ENCODE data around the gene ST8SIA6.
"Not testable (repeated sequence)": the region's sequence is repeated elsewhere in the genome, so short reads cannot be mapped to it uniquely, and the experiment has no call there.

Gene ST8SIA6

DNA sequence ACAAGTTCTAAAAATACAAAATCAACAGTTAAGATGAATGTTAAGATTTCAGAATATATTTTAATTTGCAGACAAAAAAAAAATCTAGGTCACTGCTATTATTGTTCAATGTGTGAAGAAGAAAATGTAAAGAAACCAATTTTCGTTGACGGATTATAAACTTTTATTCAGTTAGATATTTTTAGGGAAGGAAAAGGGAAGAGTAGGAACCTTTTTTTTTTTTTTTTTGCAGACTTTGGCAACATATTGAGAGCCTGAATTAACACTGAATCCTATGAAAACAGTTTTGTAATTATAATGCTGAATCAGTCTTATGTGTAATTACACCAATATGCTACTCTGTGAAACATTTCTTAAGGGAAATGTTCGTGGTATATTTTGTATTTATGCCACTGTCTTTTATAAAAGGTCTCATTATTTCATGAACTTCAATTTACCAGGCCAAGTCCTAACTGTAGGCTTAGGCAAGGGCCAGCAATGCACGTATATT is 106.3 kb downstream of the ST8SIA6 start:
- DNase-seq (ENCODE audit: low read depth in 2 of 2), result no peak

GRCh38 chr10:17344206-17344605 is 110.2 kb downstream of the ST8SIA6 start:
- no peak for DNase-seq (ENCODE audit: low read depth in 2 of 2)

DNA sequence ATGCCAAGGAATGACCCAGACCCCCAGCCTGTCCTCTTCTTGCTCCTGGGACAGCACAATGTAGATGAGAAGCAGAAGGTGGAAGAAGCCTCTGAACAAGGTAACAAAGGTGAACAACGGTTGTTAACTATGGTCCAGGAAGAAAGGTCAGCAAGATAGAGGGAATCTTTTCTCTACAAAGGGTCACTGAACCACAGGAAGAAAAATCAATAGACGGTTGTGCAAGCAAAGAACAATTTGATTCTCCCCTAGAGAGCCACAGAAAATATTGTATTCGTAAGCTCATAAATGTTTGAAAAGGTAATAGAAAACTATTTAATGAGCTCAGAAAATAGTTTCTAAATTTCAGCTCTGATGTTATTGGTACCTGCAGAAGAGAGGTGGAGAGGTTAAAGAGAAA is 111.3 kb downstream of the ST8SIA6 start:
- no peak for DNase-seq (ENCODE audit: low read depth in 2 of 2)

DNA sequence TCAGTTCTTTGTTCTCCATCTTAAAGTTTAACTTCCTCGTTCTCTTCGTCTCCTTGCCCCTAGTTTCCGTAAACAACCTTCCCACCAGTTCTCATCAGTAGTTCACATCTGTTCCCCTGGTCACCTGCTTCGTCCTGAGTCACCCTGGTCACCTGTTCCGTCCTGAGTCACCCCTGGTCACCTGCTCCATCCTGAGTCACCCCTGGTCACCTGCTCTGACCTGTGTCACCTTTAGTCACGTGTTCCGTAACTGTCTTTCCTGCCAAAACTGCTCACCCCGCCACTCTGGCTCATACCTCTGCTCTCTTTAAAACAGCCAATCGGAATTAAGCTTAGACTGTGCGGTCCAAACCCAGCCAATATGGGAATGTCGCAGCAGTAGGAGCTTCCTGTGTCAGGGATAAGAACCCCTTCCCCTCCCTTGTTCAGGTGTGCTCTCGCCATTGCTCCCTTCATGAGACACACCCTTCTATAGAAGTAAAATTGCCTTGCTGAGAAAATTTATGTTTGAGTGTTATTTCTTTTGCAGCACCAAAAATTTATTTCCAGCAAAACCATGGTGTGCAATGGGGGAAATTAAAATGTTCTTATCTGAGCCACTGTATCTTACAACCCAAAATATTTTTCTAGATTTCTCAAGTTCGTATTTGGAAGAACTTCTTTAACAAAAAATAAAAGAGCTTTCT is 114.1 kb downstream of the ST8SIA6 start:
- no peak for DNase-seq (ENCODE audit: low read depth in 2 of 2)

GRCh38 chr10:17335065-17335464 is 119.3 kb downstream of the ST8SIA6 start:
- no peak for DNase-seq (ENCODE audit: low read depth in 2 of 2)

- no peak for DNase-seq (ENCODE audit: low read depth in 2 of 2)
Measured at GRCh38 chr10:17330501-17330900, 123.9 kb downstream of the ST8SIA6 start.

GRCh38 chr10:17326377-17326776 is 128.0 kb downstream of the ST8SIA6 start:
- DNase-seq (ENCODE audit: low read depth in 2 of 2), result no peak

DNA sequence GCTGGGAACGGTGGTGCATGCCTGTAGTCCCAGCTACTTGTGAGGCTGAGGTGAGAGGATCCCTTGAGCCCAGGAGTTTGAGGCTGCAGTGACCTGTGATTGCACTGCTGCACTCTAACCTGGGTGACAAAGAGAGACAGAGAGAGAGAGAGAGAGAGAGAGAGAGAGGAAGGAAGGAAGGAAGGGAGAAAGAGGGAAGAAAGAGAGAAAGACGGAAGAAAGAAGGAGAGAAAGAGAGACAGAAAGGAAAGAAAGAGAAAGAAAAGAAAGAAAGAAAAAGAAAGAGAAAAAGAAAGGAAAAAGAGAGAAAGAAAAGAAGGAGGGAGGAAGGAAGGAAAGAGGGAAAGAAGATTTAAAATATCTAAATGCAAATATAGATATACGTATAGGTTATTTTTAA is 132.4 kb downstream of the ST8SIA6 start:
- not testable (repeated sequence) for DNase-seq (ENCODE audit: low read depth in 2 of 2)

DNA sequence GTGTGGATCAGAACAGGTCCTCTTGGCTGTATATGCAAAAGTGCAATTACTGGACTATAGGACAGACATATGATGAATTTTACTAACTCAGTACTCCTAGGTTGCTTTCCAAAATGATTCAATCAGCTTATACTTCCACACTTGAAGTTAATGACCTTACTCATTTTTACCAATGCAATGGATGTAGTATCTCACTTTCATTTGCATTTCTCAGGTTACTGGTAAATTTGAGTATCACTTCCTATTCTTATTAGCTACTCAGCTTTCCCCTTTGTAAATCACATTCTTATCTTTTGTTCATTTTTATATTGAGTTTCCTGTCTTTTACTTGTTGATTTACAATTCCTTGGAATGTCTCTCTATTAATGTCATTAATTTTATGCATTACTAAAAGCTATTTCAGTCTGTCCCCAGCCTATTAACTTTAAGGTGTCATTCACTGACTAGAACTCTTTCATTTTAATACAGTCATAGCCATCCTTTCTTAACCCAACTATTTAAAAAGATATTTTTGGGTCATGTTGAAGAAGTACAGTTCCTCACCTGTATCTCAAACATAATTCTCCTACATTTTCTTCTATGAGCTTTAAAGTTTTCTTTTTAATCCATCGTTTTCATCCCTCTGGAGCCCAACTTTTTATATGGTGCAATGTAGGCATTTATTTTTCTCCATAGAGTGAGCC is 137.8 kb downstream of the ST8SIA6 start:
- no peak for DNase-seq (ENCODE audit: low read depth in 2 of 2)

GRCh38 chr10:17309435-17309834 is 145.0 kb downstream of the ST8SIA6 start:
- no peak for DNase-seq (ENCODE audit: low read depth in 2 of 2)

DNA sequence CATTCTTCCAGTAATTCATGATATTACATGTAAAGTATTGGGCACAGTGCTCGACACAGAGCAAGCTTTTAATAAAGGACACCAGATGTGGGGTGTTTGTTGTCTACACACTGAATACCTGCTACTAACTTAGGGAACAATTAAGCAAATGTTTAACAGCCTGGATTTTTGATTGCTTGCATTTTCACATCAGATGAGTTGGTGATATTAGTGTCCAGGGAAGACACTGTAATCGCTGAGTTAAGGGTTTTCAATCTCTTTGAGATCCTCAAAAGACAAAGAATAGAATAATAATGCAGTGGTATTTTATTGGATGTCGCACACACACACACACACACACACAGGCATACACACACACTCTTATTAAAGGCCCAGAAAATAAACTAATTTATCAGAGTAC is 147.3 kb downstream of the ST8SIA6 start:
- DNase-seq (ENCODE audit: low read depth in 2 of 2), result no peak

GRCh38 chr10:17292375-17292774 is 162.0 kb downstream of the ST8SIA6 start:
- DNase-seq (ENCODE audit: low read depth in 2 of 2), result no peak

DNA sequence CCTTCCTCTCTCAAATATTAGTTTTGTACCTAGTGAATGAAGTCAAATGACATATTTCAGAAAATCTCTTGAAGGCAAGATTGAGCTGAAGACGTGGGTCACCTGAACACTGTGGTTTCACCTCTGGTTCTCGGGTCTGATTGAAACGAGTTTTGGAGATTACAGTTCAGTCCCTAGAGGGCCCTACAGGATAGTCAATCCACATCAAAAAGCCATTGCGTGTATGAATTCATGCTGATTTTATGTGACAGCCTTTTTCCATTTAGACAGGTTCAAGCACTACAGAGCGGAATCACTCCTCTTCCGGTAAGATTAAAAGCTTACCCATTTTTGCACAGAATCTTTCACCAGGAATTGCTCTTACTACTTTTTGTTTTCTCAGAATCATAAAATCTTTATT is 164.2 kb downstream of the ST8SIA6 start:
- DNase-seq (ENCODE audit: low read depth in 2 of 2), result no peak

DNA sequence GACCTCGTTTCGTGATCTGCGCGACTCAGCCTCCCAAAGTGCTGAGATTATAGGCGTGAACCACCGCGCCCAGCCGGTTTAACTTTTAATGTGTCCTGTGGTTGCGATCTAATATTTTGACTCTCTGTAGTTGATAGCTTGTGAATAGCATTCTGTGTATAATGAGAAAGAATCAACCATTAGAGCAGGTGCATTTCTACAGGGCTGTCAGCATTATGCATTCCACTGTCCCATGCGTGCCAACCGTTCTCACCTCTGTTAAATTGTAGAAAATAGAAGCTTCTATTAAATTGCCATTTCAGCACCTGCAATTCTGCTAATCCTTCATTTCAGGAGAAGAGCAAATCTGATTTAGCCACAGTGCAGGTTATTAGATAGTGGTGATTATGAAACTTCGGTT is 164.6 kb downstream of the ST8SIA6 start:
- DNase-seq (ENCODE audit: low read depth in 2 of 2), result no peak

GRCh38 chr10:17286562-17287550 is 167.5 kb downstream of the ST8SIA6 start:
- DNase-seq (ENCODE audit: low read depth in 2 of 2), result no peak

- no peak for DNase-seq (ENCODE audit: low read depth in 2 of 2)
Measured at GRCh38 chr10:17282311-17282710, 172.1 kb downstream of the ST8SIA6 start.

- DNase-seq (ENCODE audit: low read depth in 2 of 2), result no peak
Measured at GRCh38 chr10:17278607-17279240, 175.7 kb downstream of the ST8SIA6 start.

- DNase-seq (ENCODE audit: low read depth in 2 of 2), result no peak
Measured at GRCh38 chr10:17276756-17277424, 177.5 kb downstream of the ST8SIA6 start.

DNA sequence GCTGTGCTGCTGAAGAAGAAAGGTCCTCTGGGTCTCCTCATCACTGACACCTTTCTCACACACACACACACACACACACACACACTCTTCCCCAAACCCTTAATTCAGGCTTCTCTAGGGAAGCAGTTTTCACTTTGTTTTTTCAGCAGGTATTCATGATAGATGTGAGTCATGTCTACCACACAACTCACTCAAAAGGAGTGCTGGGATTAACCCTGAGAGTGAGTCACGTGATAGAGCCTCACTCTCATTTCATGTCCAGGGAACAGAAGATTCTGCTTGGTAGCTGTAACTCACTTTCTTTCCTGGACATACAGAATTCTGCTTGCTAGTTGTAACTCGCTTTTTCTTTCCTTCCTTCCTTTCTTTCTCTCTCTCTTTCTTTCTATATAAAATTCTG is 181.0 kb downstream of the ST8SIA6 start:
- DNase-seq (ENCODE audit: low read depth in 2 of 2), result no peak

DNA sequence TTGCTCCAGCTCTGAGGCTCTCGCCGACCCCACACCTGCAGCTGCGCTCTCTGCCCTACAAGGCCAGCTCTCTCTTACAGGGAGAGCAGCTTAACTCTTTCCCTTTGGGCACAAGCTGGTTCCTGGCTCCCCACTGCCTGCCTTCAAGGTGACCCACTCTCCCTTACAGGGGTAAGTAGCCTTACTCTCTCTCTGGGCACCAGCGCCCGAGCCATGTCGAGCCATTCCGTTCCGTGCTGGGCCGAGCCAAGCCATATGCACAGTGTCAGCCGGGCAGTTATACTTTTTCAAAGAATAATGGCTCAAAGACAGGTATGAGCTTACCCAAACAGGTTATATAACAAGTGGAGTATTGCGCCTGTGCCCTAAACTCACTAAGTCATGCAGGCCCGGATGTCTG is 181.7 kb downstream of the ST8SIA6 start:
- no peak for DNase-seq (ENCODE audit: low read depth in 2 of 2)

Data from stimulated activated CD8-positive, alpha-beta memory T cell treated with anti-CD3 and anti-CD28 coated beads, Interleukin-2, amount 100 ng/mL, for 48 hours (primary cell).